ENCODE results near the gene UBE2J2. TPM values are rescaled to one million over a fixed set of nuclear protein-coding genes. Genes with fewer than 3 reads are reported as not detected.
A peak's percentile ranks its signal among the peaks of the same experiment; 100 is the strongest.

UBE2J2 gene
- total and polyA plus RNA-seq, 11 donors: 23.3 to 53.6 (median 34.7) TPM

- Histone ChIP-seq H3K4me1 (peaks cover 0 to 28% (median 14%) of the 10 kb centered on the region in 12 donors), H3K27me3 (no peaks in the 10 kb centered on the region), H3K27ac (no peak overlapping the region), H3K9me3 (no peaks in the 10 kb centered on the region), H3K4me3 (no peak overlapping the region), H3K36me3 (peaks cover 0 to 80% (median 68%) of the 10 kb centered on the region in 9 donors)
- TF ChIP-seq POLR2A (IDR thresholded peaks at IDR 0.05) (no peak), CTCF (IDR thresholded peaks at IDR 0.05) (no peak)
- WGBS, 4 donors: 92 to 95% (median 94%) methylated on average over 17 of the region's 17 CpGs
- intact Hi-C loops (cut with DNase I): no loop called here
- peak in 1 of 5 donors; percentile 40 for DNase-seq
- no peak for ATAC-seq
Observed at GRCh38 chr1:1262071-1262470, 11.6 kb downstream of the UBE2J2 start.

GRCh38 chr1:1260843-1261560, 12.7 kb downstream of the UBE2J2 start:
- H3K4me1 ChIP-seq: peaks cover 0 to 28% (median 14%) of the 10 kb centered on the region in 12 donors
- peak overlapping the region in 3 of 12 donors; percentile 12 to 42 (median 39) for H3K27ac ChIP-seq
- ATAC-seq (peak in 3 of 4 donors; percentile 10 to 56 (median 17)), DNase-seq (peak in 1 of 5 donors; percentile 52)
- H3K9me3 ChIP-seq: no peaks in the 10 kb centered on the region
- H3K36me3 ChIP-seq: peaks cover 0 to 80% (median 69%) of the 10 kb centered on the region in 9 donors
- intact Hi-C loops (cut with DNase I): no loop called here
- no peak overlapping the region for H3K4me3 ChIP-seq
- 53 to 58% (median 55%) methylated on average over 16 of the region's 16 CpGs for WGBS, 4 donors
- TF ChIP-seq POLR2A (IDR thresholded peaks at IDR 0.05) (no peak), CTCF (IDR thresholded peaks at IDR 0.05) (no peak)
- no peaks in the 10 kb centered on the region for H3K27me3 ChIP-seq

GRCh38 chr1:1259951-1260600, 13.6 kb downstream of the UBE2J2 start:
- Histone ChIP-seq H3K36me3 (peaks cover 0 to 82% (median 73%) of the 10 kb centered on the region in 9 donors), H3K4me3 (no peak overlapping the region), H3K4me1 (peaks cover 0 to 28% (median 14%) of the 10 kb centered on the region in 12 donors), H3K9me3 (no peaks in the 10 kb centered on the region), H3K27me3 (no peaks in the 10 kb centered on the region), H3K27ac (peak overlapping the region in 2 of 12 donors; percentile 39 to 42)
- peak in 2 of 5 donors; percentile 54 to 66 for DNase-seq
- 73 to 79% (median 77%) methylated on average over 26 of the region's 26 CpGs for WGBS, 4 donors
- TF ChIP-seq POLR2A (IDR thresholded peaks at IDR 0.05): no peak
- TF ChIP-seq CTCF (IDR thresholded peaks at IDR 0.05): no peak
- intact Hi-C loops (cut with DNase I): no loop called here
- peak in 3 of 4 donors; percentile 60 to 72 (median 62) for ATAC-seq

GRCh38 chr1:1259540-1259939, 14.1 kb downstream of the UBE2J2 start:
- intact Hi-C loops (cut with DNase I): no loop called here

More at GRCh38 chr1:1259540-1259939, 14.1 kb downstream of the UBE2J2 start:
- Histone ChIP-seq H3K4me3 (no peak overlapping the region), H3K4me1 (peaks cover 0 to 28% (median 14%) of the 10 kb centered on the region in 12 donors), H3K27me3 (no peaks in the 10 kb centered on the region), H3K36me3 (peaks cover 0 to 82% (median 73%) of the 10 kb centered on the region in 9 donors), H3K9me3 (no peaks in the 10 kb centered on the region), H3K27ac (no peak overlapping the region)
- DNase-seq (peak in 1 of 5 donors; percentile 44), ATAC-seq (peak in 1 of 4 donors; percentile 9)
- WGBS, 4 donors: 92 to 94% (median 94%) methylated on average over 12 to 18 of the region's 18 CpGs
- TF ChIP-seq CTCF (IDR thresholded peaks at IDR 0.05) (no peak), POLR2A (IDR thresholded peaks at IDR 0.05) (no peak)
